ENCODE measurements around the gene ARRDC4. TPM values are rescaled to one million over a fixed set of nuclear protein-coding genes. Genes with fewer than 3 reads are reported as not detected.

Gene ARRDC4
- total RNA-seq (2021; fragmentation: NEBNext Ultra II Directional; extraction: Animal tissue kit (Norgen Biotek cat#: 25700)) (3.7 and 3.8 TPM in 2 replicates), polyA plus RNA-seq (2011; rRNA removed) (3.5 TPM in 2 replicates), polyA minus RNA-seq (2011; rRNA and poly(A)+ RNA removed) (4.4 and 5.6 TPM in 2 replicates)
- 5.8 TPM for polyA plus RNA-seq (2011; cell fraction: cytosol; rRNA removed)
- 3.7 TPM for polyA plus RNA-seq (2011; cell fraction: nucleus; rRNA removed)
- polyA plus RNA-seq (2012, experiment 1 of 2), result 2.4 to 3.8 TPM (median 3.4 TPM) in 4 replicates
- polyA plus RNA-seq (2012, experiment 2 of 2), result 0.34 TPM
- polyA plus RNA-seq (2013, experiment 1 of 2), result 2.2 TPM
- polyA plus RNA-seq (2013, experiment 2 of 2), result 2.2 TPM
- 3.7 TPM for polyA minus RNA-seq (2011; cell fraction: cytosol; rRNA and poly(A)+ RNA removed)
- 3.9 TPM for polyA minus RNA-seq (2011; cell fraction: nucleus; rRNA and poly(A)+ RNA removed)
- long read RNA-seq, experiment 1, full-length matches to known transcripts, result 4 of 8 reads
- long read RNA-seq, experiment 1, partial matches to known transcripts, result 0 of 8 reads
- long read RNA-seq, experiment 1, other reads (novel, unspliced or antisense), result 4 of 8 reads
- long read RNA-seq, experiment 2, partial matches to known transcripts, result 1 of 3 reads
- long read RNA-seq, experiment 2, other reads (novel, unspliced or antisense), result 2 of 3 reads

DNA sequence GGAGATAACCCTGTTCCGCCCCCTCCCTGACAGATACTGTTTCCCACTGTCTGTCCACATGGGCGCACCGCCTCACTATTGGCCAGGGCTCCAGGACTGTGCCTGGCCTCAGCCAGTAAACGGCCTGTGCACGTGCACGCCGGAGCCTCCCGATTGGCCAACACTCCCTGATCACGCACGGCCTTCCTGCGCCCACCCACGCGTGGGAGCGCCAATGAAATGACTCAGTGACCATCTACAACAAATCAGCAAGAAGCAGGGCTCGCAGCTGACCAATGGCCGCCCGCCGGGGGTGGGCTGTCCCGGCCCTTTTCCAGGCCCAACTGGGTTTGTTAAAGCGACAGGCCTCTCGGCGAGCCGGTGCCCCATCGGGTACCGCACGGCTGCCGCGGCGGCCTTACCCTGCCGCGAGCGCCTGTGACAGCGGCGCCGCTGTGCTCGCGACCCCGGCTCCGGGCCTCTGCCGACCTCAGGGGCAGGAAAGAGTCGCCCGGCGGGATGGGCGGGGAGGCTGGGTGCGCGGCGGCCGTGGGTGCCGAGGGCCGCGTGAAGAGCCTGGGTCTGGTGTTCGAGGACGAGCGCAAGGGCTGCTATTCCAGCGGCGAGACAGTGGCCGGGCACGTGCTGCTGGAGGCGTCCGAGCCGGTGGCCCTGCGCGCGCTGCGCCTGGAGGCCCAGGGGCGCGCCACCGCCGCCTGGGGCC lies at the start of gene ARRDC4:
TSS of gene ARRDC4 (plus strand) at position 340 of the 703 bp plus-strand sequence. CDS start at position 499, 159 bp downstream.
- peaks cover 0 to 1% (median 0%) of the 10 kb centered on the region in 4 experiments; a peak in 1 of 8 replicates for H3K36me3 ChIP-seq (ENCODE audit: control insufficient read depth in 2 of 4, insufficient read depth in 4 of 4, low read length in 3 of 4)
- no peak within 1 kb of the TSS for H2BK15ac ChIP-seq (ENCODE audit: low read length)
- peak within 1 kb of the TSS; percentile 70; the same call in 1 of the 2 replicates for H2AK5ac ChIP-seq (ENCODE audit: low read depth, low read length)
- no peaks in the 10 kb centered on the region; a peak in 1 of 7 replicates for H3K4me1 ChIP-seq (replicated peaks in 1 of 4; ENCODE audit: control insufficient read depth in 3 of 4, insufficient read depth in 4 of 4, low read length in 3 of 4)
- H2BK120ac ChIP-seq (replicated peaks; ENCODE audit: low read depth, low read length), result no peak within 1 kb of the TSS
- no peak within 1 kb of the TSS for H3K4ac ChIP-seq (replicated peaks; ENCODE audit: insufficient read length, low read depth, low read length)
- H3K27me3 ChIP-seq (replicated peaks in 1 of 4; ENCODE audit: control insufficient read depth in 3 of 4, extremely low read depth in 1 of 4, insufficient read depth in 3 of 4, low read length in 3 of 4), result peaks cover 0 to 3% (median 1%) of the 10 kb centered on the region in 4 experiments; a peak in 4 of 7 replicates
- no peaks in the 10 kb centered on the region for H3K9me3 ChIP-seq (ENCODE audit: insufficient read depth in 2 of 2, low read depth in 1 of 2, low read length in 1 of 2)
- no peak within 1 kb of the TSS for H4K91ac ChIP-seq (replicated peaks; ENCODE audit: insufficient read length, low read length)
- H4K8ac ChIP-seq (ENCODE audit: extremely low read depth, insufficient read depth, low read length), result peak within 1 kb of the TSS; percentile 78
- H3K23ac ChIP-seq (ENCODE audit: insufficient read length), result no peak within 1 kb of the TSS
- WGBS, 2 experiments (ENCODE audit: extremely low coverage in 1 of 2, insufficient coverage in 1 of 2, insufficient read length in 1 of 2, insufficient replicate concordance in 2 of 2, low coverage in 1 of 2, low lambda C conversion rate in 2 of 2, missing lambda C conversion rate in 1 of 2), result 2% methylated on average over 52 of the region's 69 CpGs; no CpG with 5 or more reads in 1 of the 2 experiments
- H3K79me2 ChIP-seq (ENCODE audit: control insufficient read depth in 1 of 2, insufficient read depth in 2 of 2, low read length in 2 of 2), result no peaks in the 10 kb centered on the region; a peak in 1 of 4 replicates
- no peak within 1 kb of the TSS for H3K27ac ChIP-seq (ENCODE audit: low read depth, low read length)
- H3K79me1 ChIP-seq (ENCODE audit: low read depth, low read length), result no peaks in the 10 kb centered on the region
- H2BK12ac ChIP-seq (ENCODE audit: low read depth, low read length), result no peak within 1 kb of the TSS
- H3K9ac ChIP-seq (replicated peaks in 1 of 4; ENCODE audit: extremely low read depth in 1 of 4, low read depth in 3 of 4, low read length in 3 of 4), result peak within 1 kb of the TSS in 3 of 4 experiments; percentile 8 to 45 (median 31); a peak in 3 of 7 replicates
- H3K4me2 ChIP-seq (ENCODE audit: insufficient read depth in 1 of 2, low read depth in 2 of 2, low read length in 2 of 2), result peak within 1 kb of the TSS; percentile 78 to 85
- H2AFZ ChIP-seq (ENCODE audit: low read length), result peak within 1 kb of the TSS; percentile 98
- peak within 1 kb of the TSS; percentile 67 to 92 (median 80) for H3K4me3 ChIP-seq (ENCODE audit: extremely low read depth in 1 of 4, insufficient read depth in 2 of 4, low read depth in 3 of 4, low read length in 4 of 4)
- no peak within 1 kb of the TSS for H3K14ac ChIP-seq (ENCODE audit: insufficient read length)
- no peak within 1 kb of the TSS for H4K5ac ChIP-seq (ENCODE audit: insufficient read length, low read depth, low read length)
- H2BK20ac ChIP-seq (ENCODE audit: low read length), result no peak within 1 kb of the TSS
- 0 out of 2 replicates have a peak within 1 kb of the TSS, but pooled peaks have one; percentile 16 for H3K18ac ChIP-seq (ENCODE audit: extremely low read depth, low read length)
- H3K56ac ChIP-seq (replicated peaks; ENCODE audit: insufficient read length, low read depth, low read length), result no peak within 1 kb of the TSS
- POLR2A ChIA-PET (ENCODE audit: partially characterized antibody), result no interaction called here
- peak; percentile 86 for FAIRE-seq
- DNase-seq (ENCODE audit: low read depth in 1 of 2, low spot score in 2 of 2), result peak; percentile 94 to 98
- H2BK5ac ChIP-seq (ENCODE audit: low read depth, low read length), result no peak within 1 kb of the TSS
- peaks cover 9% of the 10 kb centered on the region; the same call in 1 of the 2 replicates for H3K23me2 ChIP-seq (ENCODE audit: low read depth, low read length)
- H4K20me1 ChIP-seq (replicated peaks in 1 of 2; ENCODE audit: control insufficient read depth in 1 of 2, insufficient read depth in 2 of 2, low read length in 2 of 2), result no peaks in the 10 kb centered on the region
- CTCF ChIA-PET (ENCODE audit: partially characterized antibody), result interaction anchor here (1.5 kb wide), 1 partner anchor 15 kb away, joined by 4 read pairs; no protein-coding TSS in a partner anchor
- TF ChIP-seq SP2 (IDR thresholded peaks at IDR 0.05; ENCODE audit: low read length) (peak; percentile 81), TAF7 (optimal IDR thresholded peaks at IDR 0.05; ENCODE audit: borderline replicate concordance, low read depth, low read length) (no peak), BACH1 (IDR thresholded peaks at IDR 0.05; ENCODE audit: low read length) (peak; percentile 84), SP1 (IDR thresholded peaks at IDR 0.05; ENCODE audit: low read depth, low read length) (peak; percentile 99), RAD21 (IDR thresholded peaks at IDR 0.05 in 1 of 2, conservative IDR thresholded peaks at IDR 0.05 in 1 of 2; ENCODE audit: low read depth in 2 of 2, low read length in 2 of 2) (no peak), RBBP5 (IDR thresholded peaks at IDR 0.05; ENCODE audit: borderline replicate concordance, low read depth, low read length) (0 out of 2 replicates have a peak, but pooled peaks have one; percentile 29), POLR2AphosphoS5 (IDR thresholded peaks at IDR 0.05; ENCODE audit: low read depth, low read length) (no peak), MAX (IDR thresholded peaks at IDR 0.05) (peak; percentile 91), KDM5A (IDR thresholded peaks at IDR 0.05; ENCODE audit: low read length) (no peak)

All from H1 (cell line).